HCT116 (cell line): Measurements from ENCODE around the gene THSD4.

Source experiments
- CTCF ChIP-seq, 3 experiments: fragments of 200-600 bp in 1 of 3; sonication (generic) in 1 of 3; IDR thresholded peaks in 2 of 3; conservative IDR thresholded peaks in 1 of 3; 2 replicates each; pipeline ENCODE4 v1.5.1; 2012 to 2017; ENCODE audit warnings: low read depth in 2 of 3, low read length in 2 of 3, antibody characterized with exemption in 1 of 3, borderline replicate concordance in 1 of 3, control low read depth in 1 of 3, mild to moderate bottlenecking in 1 of 3, mixed read lengths in 1 of 3, mixed run types in 1 of 3, moderate library complexity in 1 of 3; ENCODE audit not compliant: insufficient read depth in 1 of 3
- ELF1 ChIP-seq: IDR thresholded peaks from 2 replicates; pipeline ENCODE4 v1.6.1; 2012; ENCODE audit warnings: low read depth, borderline replicate concordance
- EZH2phosphoT487 ChIP-seq: fragments of 200-600 bp; IDR thresholded peaks from 2 replicates; pipeline ENCODE4 v1.6.1; 2018; ENCODE audit warnings: antibody characterized with exemption, borderline replicate concordance
- MAX ChIP-seq: IDR thresholded peaks from 2 replicates; pipeline ENCODE4 v1.6.1; 2012
- POLR2A ChIP-seq: IDR thresholded peaks from 2 replicates; pipeline ENCODE4 v1.7.0; 2011; ENCODE audit warnings: borderline replicate concordance; ENCODE audit not compliant: insufficient read depth, insufficient read length; ENCODE audit errors: extremely low read depth
- REST ChIP-seq: IDR thresholded peaks from 2 replicates; pipeline ENCODE4 v1.6.1; 2012; ENCODE audit warnings: low read depth
- TCF7L2 ChIP-seq: IDR thresholded peaks from 2 replicates; pipeline ENCODE4 v1.7.0; 2011; ENCODE audit warnings: borderline replicate concordance, inconsistent platforms; ENCODE audit not compliant: insufficient read depth, insufficient read length; ENCODE audit errors: extremely low read depth

- TF ChIP-seq CTCF (IDR thresholded peaks at IDR 0.05 in 2 of 3, conservative IDR thresholded peaks at IDR 0.05 in 1 of 3; ENCODE audit: borderline replicate concordance in 1 of 3, insufficient read depth in 1 of 3, low read depth in 2 of 3, low read length in 2 of 3) (no peak), REST (no peak), TCF7L2 (no peak), EZH2phosphoT487 (no peak), MAX (no peak), ELF1 (no peak), POLR2A (no peak)
Measured at GRCh38 chr15:71294251-71294910, 179.1 kb downstream of the THSD4 start.
